Neural crest cell (in vitro differentiated cells): ENCODE results near the gene MRPL43. TPM values are rescaled to one million over a fixed set of nuclear protein-coding genes. Genes with fewer than 3 reads are reported as not detected.
"Not testable (repeated sequence)": the region's sequence is repeated elsewhere in the genome, so short reads cannot be mapped to it uniquely, and the experiment has no call there.

Experiments
- DNase-seq: peaks from one replicate; pipeline ENCODE4 v3.0.0; 2021; ENCODE audit warnings: low read depth, mixed read lengths, low spot score
- H3K27ac Mint-ChIP-seq: one replicate; pipeline ENCODE4 v1.8.0; 2021; ENCODE audit warnings: mild to moderate bottlenecking, mixed read lengths; ENCODE audit not compliant: unreplicated experiment
- H3K27me3 Mint-ChIP-seq: 2 replicates; pipeline ENCODE4 v1.8.0; 2021; ENCODE audit warnings: low read depth, mild to moderate bottlenecking, mixed read lengths
- H3K36me3 Mint-ChIP-seq: 2 replicates; pipeline ENCODE4 v1.8.0; 2021; ENCODE audit warnings: low read depth, mild to moderate bottlenecking, mixed read lengths
- H3K4me1 Mint-ChIP-seq: 2 replicates; pipeline ENCODE4 v1.8.0; 2021; ENCODE audit warnings: mixed read lengths
- H3K4me3 Mint-ChIP-seq: one replicate; pipeline ENCODE4 v1.8.0; 2021; ENCODE audit warnings: mild to moderate bottlenecking, mixed read lengths
- H3K9me3 Mint-ChIP-seq: 2 replicates; pipeline ENCODE4 v1.8.0; 2021; ENCODE audit warnings: mixed read lengths
- CTCF ChIP-seq: fragments of 200-600 bp; sonication (generic); conservative IDR thresholded peaks from 2 replicates; pipeline ENCODE4 v1.5.0; 2021; ENCODE audit warnings: antibody characterized with exemption, mild to moderate bottlenecking
- long read RNA-seq: library from polyadenylated mRNA; unstranded; transcript quantifications from one replicate; pipeline ENCODE4 v2.0.0, GENCODE V29; 2020
- total RNA-seq: library from RNA; stranded (reverse); gene quantifications from 2 replicates; pipeline ENCODE4 v1.2.1, GENCODE V29; 2021

Gene MRPL43
- total RNA-seq = 62.9 and 64.0 TPM in 2 replicates
- long read RNA-seq, transcript MRPL43-203 (3 exons, 1,010 nt) = major isoform, 33 of 45 reads
- long read RNA-seq, partial matches to known transcripts = 0 of 45 reads
- long read RNA-seq, other reads (novel, unspliced or antisense) = 6 of 45 reads

DNA sequence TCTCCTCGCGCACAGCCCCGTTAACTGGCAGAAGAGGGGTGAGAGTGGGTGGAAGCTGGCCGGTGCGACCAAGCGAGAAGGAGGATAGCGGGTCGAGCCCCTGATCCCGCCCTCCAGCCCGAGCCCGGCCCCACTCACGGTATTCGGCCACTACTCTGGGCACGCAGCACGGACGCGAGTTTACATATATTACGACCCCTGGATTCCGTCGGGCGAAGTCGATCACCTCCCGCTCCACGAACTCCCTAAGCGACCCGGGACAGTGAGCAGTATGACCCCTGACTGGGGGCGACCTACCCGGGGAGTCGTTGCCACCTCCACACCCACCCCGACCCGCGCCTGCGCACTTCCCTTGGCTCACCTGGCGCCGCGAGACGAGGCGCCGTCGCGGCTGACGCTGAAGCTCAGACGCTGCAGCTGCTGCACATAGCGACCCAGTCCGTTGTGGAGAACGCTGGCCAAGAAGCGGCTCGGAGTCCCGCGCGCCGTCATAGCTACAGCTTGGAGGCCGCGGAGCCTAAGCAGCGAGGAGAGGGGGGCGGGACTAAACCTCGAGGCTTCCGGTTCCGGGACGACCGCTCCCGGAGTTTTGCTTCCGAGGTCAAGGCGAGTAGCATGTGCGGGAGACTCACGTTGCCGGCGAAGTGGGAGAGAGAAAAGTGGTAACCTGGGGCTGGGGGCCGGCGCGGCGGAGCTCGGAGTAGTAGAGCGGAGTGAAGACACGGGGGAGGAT lies at the start of gene MRPL43, which contains the start of gene TWNK:
TSS of gene MRPL43 (minus strand) at position 546 of the 733 bp plus-strand sequence. CDS start at position 492, 54 bp downstream.
TSS of gene TWNK (plus strand) at position 592 of the 733 bp plus-strand sequence. CDS start 668 bp downstream, outside the sequence.
- peaks cover 21% of the 10 kb centered on the region for H3K4me1 Mint-ChIP-seq
- no peaks in the 10 kb centered on the region for H3K9me3 Mint-ChIP-seq
- no peaks in the 10 kb centered on the region for H3K27me3 Mint-ChIP-seq
- peak; percentile 79 for DNase-seq
- H3K27ac Mint-ChIP-seq = peak within 1 kb of the TSS; percentile 91
- H3K36me3 Mint-ChIP-seq = peaks cover 10% of the 10 kb centered on the region
- peak within 1 kb of the TSS; percentile 96 for H3K4me3 Mint-ChIP-seq
- no peak for TF ChIP-seq CTCF

GRCh38 chr10:101036726-101037125 lies 49.4 kb upstream of the MRPL43 start:
- no peaks in the 10 kb centered on the region for H3K36me3 Mint-ChIP-seq
- no peak for DNase-seq
- TF ChIP-seq CTCF = no peak
- peaks cover 61% of the 10 kb centered on the region for H3K27me3 Mint-ChIP-seq
- H3K4me3 Mint-ChIP-seq = no peak overlapping the region
- H3K27ac Mint-ChIP-seq = no peak overlapping the region
- H3K9me3 Mint-ChIP-seq = no peaks in the 10 kb centered on the region
- H3K4me1 Mint-ChIP-seq = peaks cover 41% of the 10 kb centered on the region

DNA sequence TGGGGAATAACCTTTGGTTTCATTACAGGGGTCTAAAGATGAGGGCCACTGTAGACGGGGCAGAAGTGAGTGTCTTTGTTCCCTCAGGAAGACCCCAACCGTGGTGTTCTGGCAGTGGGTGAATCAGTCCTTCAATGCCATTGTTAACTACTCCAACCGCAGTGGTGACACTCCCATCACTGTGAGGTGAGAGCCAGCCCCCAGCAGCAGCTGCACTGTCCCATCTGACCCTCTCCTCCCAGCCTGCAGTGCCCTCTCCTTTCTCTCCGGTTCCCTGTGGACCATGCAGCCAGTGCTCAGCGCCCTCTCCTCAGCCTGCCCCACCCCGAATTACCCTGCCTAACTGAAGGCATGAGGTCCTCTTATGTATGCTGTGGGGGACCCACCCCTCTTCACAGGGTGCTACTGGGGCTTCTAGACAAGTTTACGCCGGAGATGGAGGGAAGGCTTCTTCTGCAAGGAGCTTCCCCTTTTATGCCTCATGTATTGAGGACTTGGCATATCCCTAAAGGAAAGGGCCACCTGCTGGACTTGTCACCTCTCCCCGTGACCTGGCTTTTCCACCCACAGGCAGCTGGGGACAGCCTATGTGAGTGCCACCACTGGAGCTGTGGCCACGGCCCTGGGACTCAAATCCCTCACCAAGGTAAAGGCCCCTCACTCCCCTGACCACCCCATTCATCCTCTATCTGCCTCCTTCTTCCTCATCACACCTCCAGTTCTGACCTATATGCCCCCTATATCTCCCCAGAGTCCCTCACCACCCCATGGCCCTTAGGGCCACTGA lies 48.8 kb upstream of the MRPL43 start:
- Mint-ChIP-seq H3K36me3 (no peaks in the 10 kb centered on the region), H3K9me3 (no peaks in the 10 kb centered on the region), H3K27ac (no peak overlapping the region), H3K4me3 (no peak overlapping the region), H3K4me1 (peaks cover 41% of the 10 kb centered on the region), H3K27me3 (peaks cover 65% of the 10 kb centered on the region)
- TF ChIP-seq CTCF = no peak
- DNase-seq = no peak

GRCh38 chr10:101035314-101035713 lies 48.0 kb upstream of the MRPL43 start:
- Mint-ChIP-seq H3K4me3 (no peak overlapping the region), H3K36me3 (no peaks in the 10 kb centered on the region), H3K27me3 (peaks cover 71% of the 10 kb centered on the region), H3K27ac (no peak overlapping the region), H3K4me1 (peaks cover 36% of the 10 kb centered on the region), H3K9me3 (no peaks in the 10 kb centered on the region)
- no peak for TF ChIP-seq CTCF
- no peak for DNase-seq

DNA sequence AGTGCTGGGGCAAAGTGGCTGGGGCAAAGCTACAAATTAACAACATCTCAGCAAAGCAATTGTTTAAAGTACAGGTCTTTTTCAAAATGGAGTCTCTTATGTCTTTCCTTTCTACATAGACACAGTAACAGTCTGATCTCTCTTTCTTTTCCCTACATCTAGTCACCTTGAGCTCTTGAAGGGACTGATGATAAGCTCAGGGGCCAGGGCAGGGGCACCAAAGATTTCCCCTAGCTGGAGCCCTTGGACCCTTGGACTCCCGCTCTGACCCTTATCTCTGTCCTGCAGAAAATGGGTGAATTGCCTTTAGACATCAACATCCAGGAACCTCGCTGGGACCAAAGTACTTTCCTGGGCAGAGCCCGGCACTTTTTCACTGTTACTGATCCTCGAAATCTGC lies 47.1 kb upstream of the MRPL43 start:
- H3K4me3 Mint-ChIP-seq, H3K9me3 Mint-ChIP-seq, H3K36me3 Mint-ChIP-seq, DNase-seq, H3K27ac Mint-ChIP-seq: not testable (repeated sequence)
- peaks cover 31% of the 10 kb centered on the region for H3K4me1 Mint-ChIP-seq
- peaks cover 79% of the 10 kb centered on the region for H3K27me3 Mint-ChIP-seq
